Astrocyte (in vitro differentiated cells and primary cell): ENCODE measurements around the gene EP400. TPM values are rescaled to one million over a fixed set of nuclear protein-coding genes. Genes with fewer than 3 reads are reported as not detected.

Experiments
- DNase-seq: peaks from one replicate; pipeline ENCODE4 v3.0.0-alpha.2; 2010; ENCODE audit warnings: low read depth
- FAIRE-seq: peaks from 2 replicates; lab custom pipeline; 2011; peaks lifted over from hg19 to GRCh38; lab: Jason Lieb, UNC
- H2AFZ ChIP-seq: 2 replicates; pipeline ENCODE4 v1.6.0; 2012; ENCODE audit warnings: low read depth, low read length, inconsistent platforms
- H3K27ac ChIP-seq: 2 replicates; pipeline ENCODE4 v1.5.1; 2011; ENCODE audit warnings: low read depth, low read length, inconsistent platforms
- H3K27me3 ChIP-seq: 2 replicates; pipeline ENCODE4 v1.6.0; 2011; ENCODE audit warnings: low read length, inconsistent platforms; ENCODE audit not compliant: insufficient read depth
- H3K36me3 ChIP-seq: 2 replicates; pipeline ENCODE4 v1.5.1; 2011; ENCODE audit warnings: low read length, inconsistent platforms; ENCODE audit not compliant: insufficient read depth
- H3K4me1 ChIP-seq: 2 replicates; pipeline ENCODE4 v1.5.1; 2011; ENCODE audit warnings: low read length, inconsistent platforms; ENCODE audit not compliant: insufficient read depth
- H3K4me2 ChIP-seq: 2 replicates; pipeline ENCODE4 v1.6.0; 2012; ENCODE audit warnings: low read length, inconsistent platforms
- H3K4me3 ChIP-seq: 2 replicates; pipeline ENCODE4 v1.5.1; 2011; ENCODE audit warnings: low read depth, mild to moderate bottlenecking, low read length, inconsistent platforms; ENCODE audit not compliant: insufficient read depth
- H3K79me2 ChIP-seq: 2 replicates; pipeline ENCODE4 v1.6.0; 2012; ENCODE audit warnings: mild to moderate bottlenecking, low read length, inconsistent platforms; ENCODE audit not compliant: insufficient read depth
- H3K9ac ChIP-seq: 2 replicates; pipeline ENCODE4 v1.6.0; 2012; ENCODE audit warnings: mild to moderate bottlenecking, low read length, inconsistent platforms
- H3K9me3 ChIP-seq: 2 replicates; pipeline ENCODE4 v1.5.1; 2012; ENCODE audit warnings: low read depth, mild to moderate bottlenecking, low read length, inconsistent platforms; ENCODE audit not compliant: insufficient read depth
- H4K20me1 ChIP-seq: 2 replicates; pipeline ENCODE4 v1.6.0; 2012; ENCODE audit warnings: low read length, inconsistent platforms; ENCODE audit not compliant: insufficient read depth
- H3K27ac Mint-ChIP-seq: one replicate; pipeline ENCODE4 v1.8.0; 2021; ENCODE audit warnings: mild to moderate bottlenecking, mixed read lengths; ENCODE audit not compliant: unreplicated experiment
- H3K27me3 Mint-ChIP-seq: one replicate; pipeline ENCODE4 v1.8.0; 2021; ENCODE audit warnings: low read depth, mixed read lengths; ENCODE audit not compliant: unreplicated experiment
- H3K36me3 Mint-ChIP-seq: one replicate; pipeline ENCODE4 v1.8.0; 2021; ENCODE audit warnings: low read depth, mixed read lengths; ENCODE audit not compliant: unreplicated experiment
- H3K4me1 Mint-ChIP-seq: one replicate; pipeline ENCODE4 v1.8.0; 2021; ENCODE audit warnings: low read depth, mixed read lengths; ENCODE audit not compliant: unreplicated experiment
- H3K4me3 Mint-ChIP-seq: one replicate; pipeline ENCODE4 v1.8.0; 2021; ENCODE audit warnings: mild to moderate bottlenecking, moderate library complexity, mixed read lengths; ENCODE audit not compliant: unreplicated experiment
- H3K9me3 Mint-ChIP-seq: one replicate; pipeline ENCODE4 v1.8.0; 2021; ENCODE audit warnings: mild to moderate bottlenecking, mixed read lengths; ENCODE audit not compliant: unreplicated experiment
- CTCF ChIP-seq: IDR thresholded peaks from 2 replicates; pipeline ENCODE4 v1.5.1; 2011; ENCODE audit warnings: low read depth, mild to moderate bottlenecking, inconsistent platforms, low read length, moderate library complexity; ENCODE audit not compliant: insufficient read depth
- EZH2 ChIP-seq: IDR thresholded peaks from 2 replicates; pipeline ENCODE4 v1.6.1; 2012; ENCODE audit warnings: mild to moderate bottlenecking, low read length, inconsistent platforms; ENCODE audit not compliant: insufficient read depth
- total RNA-seq: library from RNA; stranded (reverse); gene quantifications from 2 replicates; pipeline ENCODE4 v1.2.1, GENCODE V29; 2021

EP400 gene
- total RNA-seq, 1 donor from 2014 or later: 39.8 TPM

GRCh38 chr12:132033627-132034026, 83.9 kb downstream of the EP400 start:
- Histone ChIP-seq H4K20me1 (peaks cover 33% of the 10 kb centered on the region), H3K4me3 (no peak overlapping the region), H2AFZ (no peak overlapping the region), H3K4me2 (no peak overlapping the region), H3K36me3 (peaks cover 48% of the 10 kb centered on the region), H3K9me3 (no peaks in the 10 kb centered on the region), H3K9ac (no peak overlapping the region), H3K79me2 (no peaks in the 10 kb centered on the region), H3K4me1 (peaks cover 7% of the 10 kb centered on the region), H3K27me3 (no peaks in the 10 kb centered on the region), H3K27ac (no peak overlapping the region)
- FAIRE-seq (no peak), DNase-seq (no peak)
- no peaks in the 10 kb centered on the region for H3K27me3 Mint-ChIP-seq
- peaks cover 26% of the 10 kb centered on the region for H3K36me3 Mint-ChIP-seq
- no peak overlapping the region for H3K27ac Mint-ChIP-seq
- TF ChIP-seq EZH2 (no peak), CTCF (no peak)
- no peaks in the 10 kb centered on the region for H3K9me3 Mint-ChIP-seq
- H3K4me3 Mint-ChIP-seq: no peak overlapping the region
- no peaks in the 10 kb centered on the region for H3K4me1 Mint-ChIP-seq

GRCh38 chr12:132036063-132036683, 86.4 kb downstream of the EP400 start:
- H3K4me1 Mint-ChIP-seq: peaks cover 5% of the 10 kb centered on the region
- no peak overlapping the region for H3K4me2 ChIP-seq
- FAIRE-seq (no peak), DNase-seq (no peak)
- no peak overlapping the region for H3K9ac ChIP-seq
- peaks cover under 1% of the 10 kb centered on the region for H3K79me2 ChIP-seq
- H3K9me3 ChIP-seq: no peaks in the 10 kb centered on the region
- no peak overlapping the region for H3K4me3 Mint-ChIP-seq
- H3K9me3 Mint-ChIP-seq: no peaks in the 10 kb centered on the region
- H4K20me1 ChIP-seq: peaks cover 25% of the 10 kb centered on the region
- no peaks in the 10 kb centered on the region for H3K4me1 ChIP-seq
- H3K27ac ChIP-seq: no peak overlapping the region
- H3K27me3 ChIP-seq: no peaks in the 10 kb centered on the region
- H3K27me3 Mint-ChIP-seq: no peaks in the 10 kb centered on the region
- peaks cover 46% of the 10 kb centered on the region for H3K36me3 ChIP-seq
- H3K27ac Mint-ChIP-seq: no peak overlapping the region
- H3K4me3 ChIP-seq: no peak overlapping the region
- TF ChIP-seq EZH2: no peak
- TF ChIP-seq CTCF: no peak
- H2AFZ ChIP-seq: no peak overlapping the region
- H3K36me3 Mint-ChIP-seq: peaks cover 35% of the 10 kb centered on the region

GRCh38 chr12:132040906-132041606, 91.3 kb downstream of the EP400 start:
- no peaks in the 10 kb centered on the region for H3K27me3 Mint-ChIP-seq
- Histone ChIP-seq H2AFZ (no peak overlapping the region), H3K27me3 (no peaks in the 10 kb centered on the region), H3K4me3 (no peak overlapping the region), H3K9me3 (no peaks in the 10 kb centered on the region), H3K9ac (no peak overlapping the region), H3K36me3 (peaks cover 32% of the 10 kb centered on the region), H3K79me2 (peaks cover 4% of the 10 kb centered on the region), H3K4me1 (no peaks in the 10 kb centered on the region), H4K20me1 (peaks cover 51% of the 10 kb centered on the region), H3K4me2 (no peak overlapping the region), H3K27ac (no peak overlapping the region)
- H3K4me1 Mint-ChIP-seq: peaks cover 5% of the 10 kb centered on the region
- DNase-seq: no peak
- TF ChIP-seq CTCF (no peak), EZH2 (no peak)
- peaks cover 43% of the 10 kb centered on the region for H3K36me3 Mint-ChIP-seq
- H3K4me3 Mint-ChIP-seq: no peak overlapping the region
- no peak for FAIRE-seq
- H3K27ac Mint-ChIP-seq: no peak overlapping the region
- H3K9me3 Mint-ChIP-seq: no peaks in the 10 kb centered on the region
